HG02938 (cell line): ENCODE results near the gene ZNF324.

Source experiments
- ATAC-seq: cut with Tn5 transposase; IDR thresholded peaks from one replicate; pipeline ENCODE4 v1.9.1; 2021; ENCODE audit warnings: mild to moderate bottlenecking, moderate library complexity; ENCODE audit not compliant: unreplicated experiment

The ZNF324 gene

DNA sequence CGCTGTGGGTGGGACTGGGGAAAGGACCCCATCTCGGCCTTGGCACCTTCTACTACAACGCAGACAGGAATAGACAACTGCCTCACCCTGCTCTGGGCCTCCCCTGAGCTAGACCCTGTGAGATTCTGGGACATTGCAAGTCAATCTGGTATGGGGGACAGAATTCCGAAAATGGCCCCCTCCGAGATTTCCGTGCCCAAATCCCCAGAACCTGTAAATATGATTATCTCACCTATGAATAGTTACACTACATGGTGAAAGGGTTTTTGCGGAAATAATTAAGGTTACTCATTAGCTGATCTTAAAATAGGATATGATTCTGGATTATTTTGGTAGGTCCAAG is 53.3 kb downstream of the ZNF324 start:
- no peak for ATAC-seq

DNA sequence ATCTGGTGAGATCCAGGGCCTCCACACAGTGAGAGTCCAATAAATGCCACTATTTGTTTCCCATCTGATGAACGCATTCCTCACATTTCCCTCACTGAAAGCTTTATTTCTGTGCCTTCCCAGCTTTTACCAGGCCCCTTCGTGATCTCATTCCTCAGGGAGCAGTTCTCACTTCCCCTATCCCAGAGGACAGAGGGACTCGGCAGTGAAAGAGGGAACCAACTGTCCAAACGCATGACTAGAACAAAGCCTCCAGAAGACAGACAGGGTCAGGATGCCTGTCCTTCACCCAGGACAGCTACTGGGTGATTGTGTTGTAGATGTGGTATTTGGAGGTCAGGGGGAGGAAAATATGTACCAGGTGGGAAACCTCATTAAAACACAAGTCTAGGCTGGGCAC is 54.8 kb downstream of the ZNF324 start:
- no peak for ATAC-seq

DNA sequence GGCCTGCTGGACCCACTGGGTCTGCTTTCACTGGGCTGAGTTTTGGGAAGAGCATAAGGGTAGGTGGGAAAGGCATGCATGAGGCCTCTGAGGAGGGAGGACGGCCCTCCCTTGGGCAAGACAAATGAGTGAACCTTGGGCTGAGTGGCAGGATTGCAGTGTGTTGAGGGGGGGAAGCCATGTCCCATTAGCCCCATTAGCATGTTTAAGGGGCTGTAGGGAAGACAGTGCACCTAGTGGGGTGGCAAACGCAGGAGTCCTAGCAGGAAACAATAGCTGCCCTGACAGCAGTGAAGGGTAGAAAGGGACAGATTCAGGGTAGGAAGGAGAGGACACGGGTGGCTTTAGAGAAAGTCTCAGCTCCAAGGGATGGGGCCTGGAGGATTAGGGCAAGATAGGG is 55.8 kb downstream of the ZNF324 start:
- no peak for ATAC-seq
